ENCODE measurements around the gene FAM98C.

FAM98C gene

GRCh38 chr19:38360351-38360750 lies 42.5 kb upstream of the FAM98C start:
- no peak overlapping the region for H2BK12ac ChIP-seq (ENCODE audit: low read length)
- H4K91ac ChIP-seq (ENCODE audit: low read depth, low read length): no peak overlapping the region
- no peak overlapping the region for H3K4me2 ChIP-seq (ENCODE audit: low read length)
- no peak overlapping the region for H2BK120ac ChIP-seq (ENCODE audit: insufficient read depth, low read length, poor library complexity)
- no peak overlapping the region for H3K9ac ChIP-seq (ENCODE audit: low read length)
- H3K4me1 ChIP-seq (ENCODE audit: control insufficient read depth in 1 of 2, insufficient read depth in 2 of 2, low read length in 2 of 2): peaks cover 4 to 9% of the 10 kb centered on the region in 2 experiments
- no peak overlapping the region for H3K14ac ChIP-seq (ENCODE audit: low read length)
- H3K27ac ChIP-seq (ENCODE audit: low read depth, low read length): no peak overlapping the region
- H3K4ac ChIP-seq (ENCODE audit: low read depth, low read length): no peak overlapping the region
- no peak overlapping the region for H2AK5ac ChIP-seq (ENCODE audit: low read length)
- H3K9me3 ChIP-seq (ENCODE audit: insufficient read depth, low read depth, low read length): peaks cover 4% of the 10 kb centered on the region
- H3K23ac ChIP-seq (ENCODE audit: low read length): no peak overlapping the region
- no peak overlapping the region for H4K8ac ChIP-seq (ENCODE audit: low read depth, low read length)
- peaks cover 4% of the 10 kb centered on the region for H3K79me1 ChIP-seq (ENCODE audit: low read length)
- H3K27me3 ChIP-seq (ENCODE audit: insufficient read depth, low read length): peaks cover 3% of the 10 kb centered on the region
- no peak overlapping the region for H3K18ac ChIP-seq (ENCODE audit: low read length)
- DNase-seq: no peak
- no peaks in the 10 kb centered on the region for H3K36me3 ChIP-seq (ENCODE audit: control insufficient read depth in 1 of 2, insufficient read depth in 2 of 2, low read length in 2 of 2)
- H2BK5ac ChIP-seq (ENCODE audit: low read depth, low read length, poor library complexity): no peak overlapping the region
- no CpG with 5 or more reads among the region's 9 CpGs for WGBS (ENCODE audit: extremely low coverage, insufficient coverage, insufficient read length)
- H3K79me2 ChIP-seq (ENCODE audit: control insufficient read depth, insufficient read depth, low read length, poor library complexity): no peaks in the 10 kb centered on the region
- no peak overlapping the region for H3K4me3 ChIP-seq (ENCODE audit: low read depth, low read length)
- H2AFZ ChIP-seq (ENCODE audit: insufficient read depth, low read length, poor library complexity): no peak overlapping the region
- no peak overlapping the region for H4K12ac ChIP-seq (ENCODE audit: low read depth, low read length)

- no peak overlapping the region for H3K18ac ChIP-seq (ENCODE audit: low read length)
- H3K9me3 ChIP-seq (ENCODE audit: insufficient read depth, low read depth, low read length): peaks cover 4% of the 10 kb centered on the region
- peaks cover 4% of the 10 kb centered on the region for H3K79me1 ChIP-seq (ENCODE audit: low read length)
- WGBS (ENCODE audit: extremely low coverage, insufficient coverage, insufficient read length): no CpG with 5 or more reads among the region's 23 CpGs
- no peak for DNase-seq
- H3K27ac ChIP-seq (ENCODE audit: low read depth, low read length): no peak overlapping the region
- H3K14ac ChIP-seq (ENCODE audit: low read length): no peak overlapping the region
- no peak overlapping the region for H2BK120ac ChIP-seq (ENCODE audit: insufficient read depth, low read length, poor library complexity)
- no peak overlapping the region for H4K8ac ChIP-seq (ENCODE audit: low read depth, low read length)
- H3K36me3 ChIP-seq (ENCODE audit: control insufficient read depth in 1 of 2, insufficient read depth in 2 of 2, low read length in 2 of 2): no peaks in the 10 kb centered on the region
- H3K9ac ChIP-seq (ENCODE audit: low read length): no peak overlapping the region
- peaks cover 3% of the 10 kb centered on the region for H3K27me3 ChIP-seq (ENCODE audit: insufficient read depth, low read length)
- no peak overlapping the region for H3K23ac ChIP-seq (ENCODE audit: low read length)
- peaks cover 4 to 9% of the 10 kb centered on the region in 2 experiments for H3K4me1 ChIP-seq (ENCODE audit: control insufficient read depth in 1 of 2, insufficient read depth in 2 of 2, low read length in 2 of 2)
- no peak overlapping the region for H2BK5ac ChIP-seq (ENCODE audit: low read depth, low read length, poor library complexity)
- H3K4me2 ChIP-seq (ENCODE audit: low read length): peak overlapping the region; percentile 94
- H2AK5ac ChIP-seq (ENCODE audit: low read length): no peak overlapping the region
- no peak overlapping the region for H3K4ac ChIP-seq (ENCODE audit: low read depth, low read length)
- no peak overlapping the region for H4K12ac ChIP-seq (ENCODE audit: low read depth, low read length)
- H2BK12ac ChIP-seq (ENCODE audit: low read length): no peak overlapping the region
- H4K91ac ChIP-seq (ENCODE audit: low read depth, low read length): no peak overlapping the region
- no peaks in the 10 kb centered on the region for H3K79me2 ChIP-seq (ENCODE audit: control insufficient read depth, insufficient read depth, low read length, poor library complexity)
- peak overlapping the region; percentile 38 for H2AFZ ChIP-seq (ENCODE audit: insufficient read depth, low read length, poor library complexity)
- H3K4me3 ChIP-seq (ENCODE audit: low read depth, low read length): peak overlapping the region; percentile 66
Observed at GRCh38 chr19:38360839-38361631, 41.9 kb upstream of the FAM98C start.

- peaks cover 4 to 9% of the 10 kb centered on the region in 2 experiments for H3K4me1 ChIP-seq (ENCODE audit: control insufficient read depth in 1 of 2, insufficient read depth in 2 of 2, low read length in 2 of 2)
- no peaks in the 10 kb centered on the region for H3K36me3 ChIP-seq (ENCODE audit: control insufficient read depth in 1 of 2, insufficient read depth in 2 of 2, low read length in 2 of 2)
- H2BK120ac ChIP-seq (ENCODE audit: insufficient read depth, low read length, poor library complexity): no peak overlapping the region
- H4K12ac ChIP-seq (ENCODE audit: low read depth, low read length): no peak overlapping the region
- peak overlapping the region; percentile 94 for H3K4me2 ChIP-seq (ENCODE audit: low read length)
- no peak overlapping the region for H4K8ac ChIP-seq (ENCODE audit: low read depth, low read length)
- peaks cover 4% of the 10 kb centered on the region for H3K9me3 ChIP-seq (ENCODE audit: insufficient read depth, low read depth, low read length)
- no CpG with 5 or more reads among the region's 37 CpGs for WGBS (ENCODE audit: extremely low coverage, insufficient coverage, insufficient read length)
- peaks cover 4% of the 10 kb centered on the region for H3K79me1 ChIP-seq (ENCODE audit: low read length)
- no peak overlapping the region for H4K91ac ChIP-seq (ENCODE audit: low read depth, low read length)
- peaks cover 3% of the 10 kb centered on the region for H3K27me3 ChIP-seq (ENCODE audit: insufficient read depth, low read length)
- no peak overlapping the region for H2BK12ac ChIP-seq (ENCODE audit: low read length)
- no peaks in the 10 kb centered on the region for H3K79me2 ChIP-seq (ENCODE audit: control insufficient read depth, insufficient read depth, low read length, poor library complexity)
- H2AK5ac ChIP-seq (ENCODE audit: low read length): no peak overlapping the region
- H3K9ac ChIP-seq (ENCODE audit: low read length): peak overlapping the region; percentile 42
- no peak overlapping the region for H3K18ac ChIP-seq (ENCODE audit: low read length)
- no peak overlapping the region for H3K23ac ChIP-seq (ENCODE audit: low read length)
- peak overlapping the region; percentile 74 for H3K4me3 ChIP-seq (ENCODE audit: low read depth, low read length)
- H3K27ac ChIP-seq (ENCODE audit: low read depth, low read length): no peak overlapping the region
- H3K14ac ChIP-seq (ENCODE audit: low read length): no peak overlapping the region
- peak; percentile 55 to 73 for DNase-seq
- no peak overlapping the region for H2BK5ac ChIP-seq (ENCODE audit: low read depth, low read length, poor library complexity)
- peak overlapping the region; percentile 97 for H2AFZ ChIP-seq (ENCODE audit: insufficient read depth, low read length, poor library complexity)
- no peak overlapping the region for H3K4ac ChIP-seq (ENCODE audit: low read depth, low read length)
Observed at GRCh38 chr19:38361633-38362075, 41.2 kb upstream of the FAM98C start.

- WGBS (ENCODE audit: extremely low coverage, insufficient coverage, insufficient read length): no CpG with 5 or more reads among the region's 68 CpGs
- Histone ChIP-seq H2BK120ac (ENCODE audit: insufficient read depth, low read length, poor library complexity) (no peak overlapping the region), H3K79me2 (ENCODE audit: control insufficient read depth, insufficient read depth, low read length, poor library complexity) (no peaks in the 10 kb centered on the region), H3K9me3 (ENCODE audit: insufficient read depth, low read depth, low read length) (peaks cover 4% of the 10 kb centered on the region), H3K4me3 (ENCODE audit: low read depth, low read length) (peak overlapping the region; percentile 74), H3K18ac (ENCODE audit: low read length) (peak overlapping the region; percentile 61), H3K36me3 (ENCODE audit: control insufficient read depth in 1 of 2, insufficient read depth in 2 of 2, low read length in 2 of 2) (no peaks in the 10 kb centered on the region), H2AFZ (ENCODE audit: insufficient read depth, low read length, poor library complexity) (peak overlapping the region; percentile 97), H3K9ac (ENCODE audit: low read length) (no peak overlapping the region), H3K23ac (ENCODE audit: low read length) (no peak overlapping the region), H3K14ac (ENCODE audit: low read length) (peak overlapping the region; percentile 5), H2BK5ac (ENCODE audit: low read depth, low read length, poor library complexity) (no peak overlapping the region), H3K4ac (ENCODE audit: low read depth, low read length) (no peak overlapping the region), H4K91ac (ENCODE audit: low read depth, low read length) (no peak overlapping the region), H3K4me2 (ENCODE audit: low read length) (peak overlapping the region; percentile 94), H3K79me1 (ENCODE audit: low read length) (peaks cover 4% of the 10 kb centered on the region), H3K27me3 (ENCODE audit: insufficient read depth, low read length) (peaks cover 3% of the 10 kb centered on the region), H3K27ac (ENCODE audit: low read depth, low read length) (no peak overlapping the region), H2AK5ac (ENCODE audit: low read length) (no peak overlapping the region), H4K12ac (ENCODE audit: low read depth, low read length) (peak overlapping the region; percentile 6), H3K4me1 (ENCODE audit: control insufficient read depth in 1 of 2, insufficient read depth in 2 of 2, low read length in 2 of 2) (peaks cover 4 to 9% of the 10 kb centered on the region in 2 experiments), H2BK12ac (ENCODE audit: low read length) (no peak overlapping the region), H4K8ac (ENCODE audit: low read depth, low read length) (peak overlapping the region; percentile 64)
- peak; percentile 63 to 65 for DNase-seq
Observed at GRCh38 chr19:38362076-38362945, 40.6 kb upstream of the FAM98C start.

Measured in trophoblast cell (in vitro differentiated cells and primary cell).